GM12864 (cell line): Measurements from ENCODE around the gene PROS1.
"Not testable (repeated sequence)": the region's sequence is repeated elsewhere in the genome, so short reads cannot be mapped to it uniquely, and the experiment has no call there.

Source experiments
- DNase-seq: peaks from one replicate; pipeline ENCODE4 v3.0.0-alpha.2; 2011; ENCODE audit warnings: low read depth
- H3K4me3 ChIP-seq: 2 replicates; pipeline ENCODE4 v1.5.1; 2011; ENCODE audit warnings: mild to moderate bottlenecking, low read depth, low read length, control low read depth
- TF ChIP-seq, protein P1 (sequence below): IDR thresholded peaks from 2 replicates; pipeline ENCODE4 v1.5.1; 2011; ENCODE audit warnings: low read depth, mild to moderate bottlenecking, moderate library complexity, low read length, control low read depth, inconsistent platforms; ENCODE audit errors: missing control alignments

PROS1 gene

DNA sequence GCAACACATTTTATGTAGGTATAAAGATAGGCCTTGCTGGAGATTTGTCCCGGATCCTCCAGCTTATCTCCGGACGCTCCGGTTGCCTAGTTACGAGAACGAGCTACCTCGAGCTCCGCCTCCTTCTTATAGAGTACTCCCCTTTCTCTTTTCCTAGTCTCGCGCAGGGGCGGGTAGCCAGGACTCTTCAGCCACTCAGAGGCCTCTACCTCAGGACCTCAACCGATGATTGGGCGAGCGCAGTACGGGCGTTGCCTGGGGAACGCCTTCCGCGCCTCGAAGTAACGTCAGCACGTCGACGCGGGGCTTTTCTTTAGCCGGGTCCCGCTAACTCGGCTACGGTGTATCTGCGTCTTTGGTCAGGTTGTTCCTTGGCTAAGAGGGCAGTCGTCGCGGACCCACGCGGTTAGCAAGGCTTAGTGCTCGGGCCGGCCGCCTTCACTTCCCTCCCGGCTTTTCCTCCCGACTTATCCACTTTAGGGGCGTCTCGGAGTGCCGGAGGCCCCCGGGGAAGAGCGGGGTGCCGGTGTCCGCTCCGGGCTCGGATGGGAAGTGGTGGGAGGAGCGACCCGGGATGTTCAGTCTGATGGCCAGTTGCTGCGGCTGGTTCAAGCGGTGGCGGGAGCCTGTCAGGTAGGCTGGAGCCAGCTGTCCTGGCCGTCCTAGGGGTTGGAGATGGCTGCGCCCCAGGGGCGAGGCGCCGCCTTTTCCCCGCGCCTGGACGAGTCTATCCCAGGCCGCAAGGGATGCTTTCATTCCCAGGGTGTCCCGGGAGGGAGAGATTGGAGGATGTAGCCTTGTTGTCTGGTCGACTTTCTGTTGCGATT lies 6.4 kb upstream of the PROS1 start, which contains the start of gene ARL13B:
ARL13B (plus strand) TSS at position 306 of the 827 bp plus-strand sequence; CDS start at position 575, 269 bp downstream.
- TF ChIP-seq, protein P1, sequence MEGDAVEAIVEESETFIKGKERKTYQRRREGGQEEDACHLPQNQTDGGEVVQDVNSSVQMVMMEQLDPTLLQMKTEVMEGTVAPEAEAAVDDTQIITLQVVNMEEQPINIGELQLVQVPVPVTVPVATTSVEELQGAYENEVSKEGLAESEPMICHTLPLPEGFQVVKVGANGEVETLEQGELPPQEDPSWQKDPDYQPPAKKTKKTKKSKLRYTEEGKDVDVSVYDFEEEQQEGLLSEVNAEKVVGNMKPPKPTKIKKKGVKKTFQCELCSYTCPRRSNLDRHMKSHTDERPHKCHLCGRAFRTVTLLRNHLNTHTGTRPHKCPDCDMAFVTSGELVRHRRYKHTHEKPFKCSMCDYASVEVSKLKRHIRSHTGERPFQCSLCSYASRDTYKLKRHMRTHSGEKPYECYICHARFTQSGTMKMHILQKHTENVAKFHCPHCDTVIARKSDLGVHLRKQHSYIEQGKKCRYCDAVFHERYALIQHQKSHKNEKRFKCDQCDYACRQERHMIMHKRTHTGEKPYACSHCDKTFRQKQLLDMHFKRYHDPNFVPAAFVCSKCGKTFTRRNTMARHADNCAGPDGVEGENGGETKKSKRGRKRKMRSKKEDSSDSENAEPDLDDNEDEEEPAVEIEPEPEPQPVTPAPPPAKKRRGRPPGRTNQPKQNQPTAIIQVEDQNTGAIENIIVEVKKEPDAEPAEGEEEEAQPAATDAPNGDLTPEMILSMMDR: no peak
- peak within 1 kb of the TSS; percentile 80 for H3K4me3 ChIP-seq
- DNase-seq: peak; percentile 93

DNA sequence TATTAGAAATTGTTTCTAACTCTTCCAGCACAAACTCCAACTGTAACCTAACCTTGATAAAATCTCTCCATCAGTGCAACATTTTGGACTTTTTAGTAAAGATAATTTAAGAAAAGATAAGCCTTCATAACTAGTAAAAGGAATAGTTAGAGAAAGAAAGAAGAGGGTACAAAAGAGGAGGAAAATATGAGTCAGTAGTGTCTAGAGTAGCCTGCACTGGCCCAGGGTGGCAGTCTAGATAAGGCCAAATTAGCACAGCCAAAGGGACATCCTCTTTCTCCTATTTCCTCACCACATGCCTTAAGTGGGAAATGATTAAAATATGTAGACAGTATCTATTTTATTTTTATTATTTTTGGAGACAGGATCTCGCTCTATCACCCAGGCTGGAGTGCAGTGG lies 3.7 kb downstream of the PROS1 start:
- TF ChIP-seq, protein P1: no peak
- no peak for DNase-seq
- no peak overlapping the region for H3K4me3 ChIP-seq

DNA sequence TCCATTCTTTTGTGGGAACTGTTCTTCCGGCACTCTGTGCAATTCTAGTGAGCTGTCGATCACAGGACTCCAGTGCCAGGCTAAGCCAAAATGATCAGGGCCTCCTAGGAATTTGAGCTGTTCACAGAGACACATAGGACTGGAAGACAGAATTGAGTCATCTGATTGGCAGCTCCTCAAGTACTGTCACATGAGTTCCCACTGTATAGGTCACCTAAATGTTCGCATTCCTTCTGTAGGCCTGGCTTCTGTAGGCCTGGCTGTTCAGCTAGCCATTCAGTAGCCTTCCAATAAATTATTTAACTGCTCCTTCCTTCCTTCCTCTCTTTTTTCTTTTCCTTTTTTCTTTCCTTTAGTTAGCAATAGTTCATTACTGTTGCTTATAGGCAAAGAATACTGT lies 4.3 kb downstream of the PROS1 start:
- H3K4me3 ChIP-seq: no peak overlapping the region
- TF ChIP-seq, protein P1: no peak
- DNase-seq: no peak

DNA sequence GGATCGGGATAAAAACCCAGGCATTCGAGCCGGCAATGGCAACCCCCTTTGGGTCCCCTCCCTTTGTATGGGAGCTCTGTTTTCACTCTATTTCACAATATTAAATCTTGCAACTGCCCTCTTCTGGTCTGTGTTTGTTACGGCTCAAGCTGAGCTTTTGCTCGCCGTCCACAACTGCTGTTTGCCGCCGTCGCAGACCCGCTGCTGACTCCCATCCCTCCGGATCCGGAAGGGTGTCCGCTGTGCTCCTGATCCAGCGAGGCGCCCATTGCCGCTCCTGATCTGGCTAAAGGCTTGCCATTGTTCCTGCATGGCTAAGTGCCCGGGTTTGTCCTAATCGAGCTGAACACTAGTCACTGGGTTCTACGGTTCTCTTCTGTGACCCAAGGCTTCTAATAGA lies 8.6 kb downstream of the PROS1 start:
- not testable (repeated sequence) for H3K4me3 ChIP-seq, DNase-seq

DNA sequence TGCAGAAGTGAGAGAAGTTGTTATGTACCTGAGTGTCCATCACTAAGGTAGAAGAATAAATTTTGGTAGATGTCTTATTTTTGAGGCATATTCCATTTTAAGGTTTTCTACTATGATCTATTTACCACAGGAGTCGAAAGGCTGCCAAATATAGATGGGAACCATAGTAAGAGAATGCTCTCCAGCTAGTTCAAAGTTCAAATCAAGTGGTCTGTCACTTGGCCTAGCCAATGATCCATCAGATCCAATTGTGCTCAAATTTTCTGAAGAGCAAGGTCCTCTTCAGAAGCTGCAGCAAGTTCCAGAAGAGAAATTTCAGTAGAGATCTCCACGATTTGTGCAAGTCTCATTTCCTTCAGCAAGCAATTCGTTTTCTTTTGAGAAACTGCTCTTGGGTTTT lies 10.9 kb downstream of the PROS1 start:
- TF ChIP-seq, protein P1: no peak
- no peak for DNase-seq
- no peak overlapping the region for H3K4me3 ChIP-seq

DNA sequence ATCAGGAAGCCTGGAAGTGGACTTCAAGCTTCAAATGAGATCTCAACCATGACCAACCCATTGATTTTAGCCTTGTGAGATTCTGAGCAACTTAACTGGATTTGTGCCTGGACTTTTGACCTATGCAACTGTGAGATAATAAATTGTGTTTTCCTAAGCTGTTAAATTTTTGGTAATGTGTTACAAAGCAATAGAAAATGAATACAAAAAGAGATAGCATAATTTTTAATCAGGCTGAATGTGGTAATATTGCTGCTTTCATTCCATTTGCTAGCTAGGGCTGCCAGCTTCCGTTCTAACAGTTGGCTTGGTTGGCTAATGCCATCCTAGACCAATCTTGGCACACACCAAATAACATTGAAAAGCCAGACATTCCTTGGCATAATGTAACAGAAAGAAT lies 12.2 kb downstream of the PROS1 start:
- TF ChIP-seq, protein P1: no peak
- DNase-seq: no peak
- H3K4me3 ChIP-seq: no peak overlapping the region

DNA sequence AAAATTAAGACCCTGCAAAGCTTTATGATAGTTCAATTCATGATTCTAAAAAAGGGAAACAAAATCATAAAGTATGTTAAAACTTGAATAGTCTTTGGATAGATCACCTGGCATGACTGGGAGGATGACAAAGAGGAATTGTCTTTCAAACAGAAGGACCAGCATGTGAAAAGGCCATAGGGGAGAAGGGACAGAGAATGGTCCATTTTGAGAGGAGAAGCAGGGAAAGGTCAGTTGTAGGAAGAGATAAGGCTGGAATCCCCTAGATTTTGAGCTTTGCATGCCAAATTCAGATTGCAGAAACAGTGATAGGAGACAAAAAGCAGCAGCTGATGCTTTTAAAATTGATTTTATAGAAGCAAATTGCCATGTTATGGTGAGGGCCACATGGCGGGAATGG lies 12.7 kb downstream of the PROS1 start:
- H3K4me3 ChIP-seq: no peak overlapping the region

DNA sequence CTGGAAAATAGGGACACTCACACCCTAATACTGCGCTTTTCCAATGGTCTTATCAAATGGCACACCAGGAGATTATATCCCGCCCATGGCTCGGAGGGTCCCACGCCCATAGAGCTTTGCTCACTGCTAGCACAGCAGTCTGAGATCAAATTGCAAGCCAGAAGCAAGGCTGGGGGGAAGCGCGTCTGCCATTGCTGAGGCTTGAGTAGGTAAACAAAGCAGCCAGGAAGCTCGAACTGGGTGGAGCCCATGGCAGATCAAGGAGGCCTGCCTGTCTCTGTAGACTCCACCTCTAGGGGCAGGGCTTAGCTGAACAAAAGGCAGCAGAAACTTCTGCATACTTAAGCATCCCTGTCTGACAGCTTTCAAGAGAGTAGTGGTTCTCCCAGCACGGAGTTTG lies 23.7 kb downstream of the PROS1 start:
- DNase-seq, H3K4me3 ChIP-seq: not testable (repeated sequence)

More for the DNA sequence above, 12.7 kb downstream of the PROS1 start:
- no peak for DNase-seq
- TF ChIP-seq, protein P1: no peak

DNA sequence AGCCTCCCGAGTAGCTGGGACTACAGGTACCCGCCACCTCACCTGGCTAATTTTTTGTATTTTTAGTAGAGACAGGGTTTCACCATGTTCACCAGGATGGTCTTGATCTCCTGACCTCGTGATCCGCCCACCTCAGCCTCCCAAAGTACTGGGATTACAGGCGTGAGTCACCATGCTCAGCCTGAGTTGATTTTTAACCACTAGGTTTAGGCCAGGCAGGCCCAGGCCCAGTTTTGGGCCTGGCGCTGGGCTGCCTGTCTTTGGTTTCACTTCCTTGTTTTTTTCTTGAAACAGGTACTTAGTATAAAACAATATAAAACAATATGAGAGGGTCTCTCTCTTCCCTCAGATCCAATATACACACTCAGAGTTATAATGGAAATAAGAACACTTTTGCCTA lies 36.2 kb downstream of the PROS1 start:
- H3K4me3 ChIP-seq, DNase-seq: not testable (repeated sequence)
